Suprapubic skin (tissue), 4 donors: Measurements from ENCODE around the gene MAP3K1. TPM values are rescaled to one million over a fixed set of nuclear protein-coding genes. Genes with fewer than 3 reads are reported as not detected.

ENCODE experiments used
- DNase-seq, 2 donors: peaks; one replicate each; pipeline ENCODE4 v3.0.0-alpha.2; 2019; ENCODE audit warnings: low spot score in 2 of 2
- H3K27ac ChIP-seq: fragments of 200-600 bp; sonication (generic); one replicate; pipeline ENCODE4 v1.5.1; 2019
- H3K27me3 ChIP-seq: fragments of 200-600 bp; sonication (generic); one replicate; pipeline ENCODE4 v1.5.1; 2019
- H3K36me3 ChIP-seq: fragments of 200-600 bp; sonication (generic); one replicate; pipeline ENCODE4 v1.5.1; 2019
- H3K4me1 ChIP-seq: fragments of 200-600 bp; sonication (generic); one replicate; pipeline ENCODE4 v1.5.1; 2019
- H3K4me3 ChIP-seq: fragments of 200-600 bp; sonication (generic); one replicate; pipeline ENCODE4 v1.5.1; 2019; ENCODE audit warnings: mild to moderate bottlenecking
- H3K9me3 ChIP-seq: fragments of 200-600 bp; sonication (generic); one replicate; pipeline ENCODE4 v1.5.1; 2019
- EP300 ChIP-seq: sonication (generic); formaldehyde crosslinking; IDR thresholded peaks from one replicate; pipeline ENCODE4 v1.6.1; 2017; ENCODE audit warnings: antibody characterized with exemption
- POLR2A ChIP-seq, 2 donors: fragments of 450-650 bp; IDR thresholded peaks; one replicate each; pipeline ENCODE4 v1.6.1; 2017; ENCODE audit warnings: antibody characterized with exemption in 2 of 2, mild to moderate bottlenecking in 2 of 2, moderate library complexity in 2 of 2
- POLR2AphosphoS5 ChIP-seq, 3 donors: sonication (generic); formaldehyde crosslinking; IDR thresholded peaks; one replicate each; pipeline ENCODE4 v1.6.1; 2017; ENCODE audit warnings: antibody characterized with exemption in 3 of 3
- WGBS: methylation state at CpG from one replicate; pipeline ENCODE4 v1.1.5; 2018; 5-methylcytosine and 5-hydroxymethylcytosine counted together
- total RNA-seq, 4 donors: library from RNA; depleted of rRNA; stranded (reverse); fragments of >200 nt; gene quantifications; one replicate each; pipeline ENCODE4 v1.1.0, GENCODE V29; 2016
- TF ChIP-seq, protein P1 (sequence below), 2 donors: fragments of 200-600 bp in 1 of 2; fragments of 450-650 bp in 1 of 2; sonication (generic) in 1 of 2; IDR thresholded peaks; one replicate each; pipeline ENCODE4 v1.5.1; 2016 to 2019; ENCODE audit warnings: antibody characterized with exemption in 2 of 2, mild to moderate bottlenecking in 1 of 2, moderate library complexity in 1 of 2

MAP3K1 gene
- total RNA-seq, 4 donors from 2014 or later: 48.4 to 89.2 (median 61.1) TPM

- no peaks in the 10 kb centered on the region for H3K9me3 ChIP-seq
These were observed 93.6 kb downstream of the MAP3K1 start for GRCh38 chr5:56908942-56909293.

DNA sequence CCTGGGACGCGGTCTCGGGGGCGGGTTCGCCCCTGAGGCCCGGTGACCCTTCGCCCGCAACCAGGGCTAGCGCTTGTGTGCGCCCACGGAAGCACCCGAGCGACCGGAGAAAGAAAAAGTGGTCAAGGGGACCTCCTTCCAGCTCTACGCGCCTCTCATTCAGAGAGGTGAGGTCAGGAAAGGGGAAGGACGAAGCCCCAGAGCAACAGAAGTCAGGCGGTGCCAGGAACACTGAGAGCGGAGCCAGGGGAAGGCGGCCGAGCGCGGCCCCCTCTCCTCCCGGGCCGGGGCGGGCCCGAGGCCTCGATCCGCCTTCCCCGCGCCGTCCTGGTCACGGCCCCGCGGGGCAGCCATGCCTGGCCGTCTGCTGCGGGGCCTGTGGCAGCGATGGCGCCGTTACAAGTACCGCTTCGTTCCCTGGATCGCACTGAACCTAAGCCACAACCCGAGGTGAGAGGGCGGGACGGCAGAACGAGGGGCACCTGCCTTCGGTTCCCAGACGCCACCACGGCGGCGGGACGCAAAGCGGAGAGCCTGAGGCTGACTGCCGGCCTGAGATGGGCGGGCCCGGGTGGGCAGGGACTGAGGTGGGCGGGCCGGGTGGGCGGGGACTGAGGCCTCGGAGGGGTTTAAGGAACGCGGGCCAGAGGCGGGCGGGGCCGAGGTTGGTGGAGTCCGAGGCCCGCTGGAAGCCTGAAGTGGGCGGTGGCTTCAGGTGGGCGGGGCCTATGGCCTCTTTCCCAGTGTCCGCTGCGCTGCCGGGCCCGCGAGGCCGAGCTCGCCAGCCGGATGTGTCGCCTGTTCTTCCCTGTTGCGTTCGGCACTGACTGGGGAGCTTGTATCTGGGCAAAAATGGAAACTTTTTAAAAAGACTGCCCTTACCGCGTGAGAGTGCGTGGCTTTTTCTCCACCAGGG lies 94.2 kb downstream of the MAP3K1 start, which contains the start of gene SETD9:
Gene SETD9, plus strand, starts transcription at position 303 of the 916 bp plus-strand sequence. Its CDS starts 50 bp downstream, at position 353.
- H3K4me3 ChIP-seq: peak within 1 kb of the TSS; percentile 73
- no peaks in the 10 kb centered on the region for H3K27me3 ChIP-seq
- no peaks in the 10 kb centered on the region for H3K9me3 ChIP-seq
- TF ChIP-seq, protein P1, sequence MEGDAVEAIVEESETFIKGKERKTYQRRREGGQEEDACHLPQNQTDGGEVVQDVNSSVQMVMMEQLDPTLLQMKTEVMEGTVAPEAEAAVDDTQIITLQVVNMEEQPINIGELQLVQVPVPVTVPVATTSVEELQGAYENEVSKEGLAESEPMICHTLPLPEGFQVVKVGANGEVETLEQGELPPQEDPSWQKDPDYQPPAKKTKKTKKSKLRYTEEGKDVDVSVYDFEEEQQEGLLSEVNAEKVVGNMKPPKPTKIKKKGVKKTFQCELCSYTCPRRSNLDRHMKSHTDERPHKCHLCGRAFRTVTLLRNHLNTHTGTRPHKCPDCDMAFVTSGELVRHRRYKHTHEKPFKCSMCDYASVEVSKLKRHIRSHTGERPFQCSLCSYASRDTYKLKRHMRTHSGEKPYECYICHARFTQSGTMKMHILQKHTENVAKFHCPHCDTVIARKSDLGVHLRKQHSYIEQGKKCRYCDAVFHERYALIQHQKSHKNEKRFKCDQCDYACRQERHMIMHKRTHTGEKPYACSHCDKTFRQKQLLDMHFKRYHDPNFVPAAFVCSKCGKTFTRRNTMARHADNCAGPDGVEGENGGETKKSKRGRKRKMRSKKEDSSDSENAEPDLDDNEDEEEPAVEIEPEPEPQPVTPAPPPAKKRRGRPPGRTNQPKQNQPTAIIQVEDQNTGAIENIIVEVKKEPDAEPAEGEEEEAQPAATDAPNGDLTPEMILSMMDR (IDR thresholded peaks at IDR 0.05): no peak
- TF ChIP-seq POLR2A (IDR thresholded peaks at IDR 0.05): peak in 1 of 2 donors; percentile 41
- peak in 2 of 3 donors; percentile 24 to 28 for TF ChIP-seq POLR2AphosphoS5 (IDR thresholded peaks at IDR 0.05)
- TF ChIP-seq EP300: no peak
- peak within 1 kb of the TSS; percentile 92 for H3K27ac ChIP-seq
- WGBS: 0% methylated on average over 18 of the region's 84 CpGs
- peaks cover 7% of the 10 kb centered on the region for H3K4me1 ChIP-seq
- DNase-seq: peak; percentile 98 to 99
- H3K36me3 ChIP-seq: no peaks in the 10 kb centered on the region

More at GRCh38 chr5:56908942-56909293, 93.6 kb downstream of the MAP3K1 start:
- Histone ChIP-seq H3K36me3 (no peaks in the 10 kb centered on the region), H3K4me3 (peak overlapping the region; percentile 73), H3K27me3 (no peaks in the 10 kb centered on the region), H3K4me1 (peaks cover 7% of the 10 kb centered on the region), H3K27ac (peak overlapping the region; percentile 92)
- TF ChIP-seq EP300 (no peak), POLR2AphosphoS5 (IDR thresholded peaks at IDR 0.05) (no peak)
- TF ChIP-seq, protein P1 (IDR thresholded peaks at IDR 0.05): no peak
- WGBS: 3% methylated on average over 19 of the region's 19 CpGs
- DNase-seq: peak in 1 of 2 donors; percentile 87

DNA sequence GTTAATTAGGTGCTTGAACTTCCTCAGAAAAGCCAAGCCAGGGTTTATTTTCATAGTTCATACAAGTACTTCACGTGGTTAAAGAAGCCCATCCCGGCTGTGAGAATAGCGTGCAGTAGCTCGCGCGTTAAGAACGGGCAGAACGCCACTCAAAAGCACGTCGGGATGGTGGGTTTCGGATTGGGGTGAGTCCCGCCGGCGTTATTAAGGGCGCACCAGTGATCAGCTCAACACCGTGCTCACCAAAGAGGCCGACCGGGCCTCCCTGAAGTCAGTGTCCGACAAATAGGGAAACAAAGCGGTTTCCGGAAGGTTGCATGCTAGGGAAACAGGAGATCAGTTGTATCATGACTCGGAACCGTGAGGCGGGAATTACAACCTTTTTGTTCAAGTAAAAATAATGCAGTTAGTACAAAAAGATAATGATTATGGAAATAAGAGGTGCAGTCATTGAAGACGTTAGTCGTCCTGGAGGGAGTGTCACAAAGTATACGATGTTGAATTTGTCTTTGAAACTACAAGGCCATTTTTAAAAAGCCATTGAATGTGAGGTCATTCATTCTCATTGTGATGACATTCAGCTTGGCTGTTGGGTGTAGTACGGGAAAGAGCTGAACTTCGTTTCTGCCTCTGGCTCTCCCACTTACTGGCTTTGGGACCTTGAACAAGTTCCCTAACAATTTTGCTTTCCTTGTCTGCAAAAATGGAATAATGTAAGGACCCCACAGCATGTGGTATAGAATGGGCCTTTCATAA lies 95.0 kb downstream of the MAP3K1 start:
- TF ChIP-seq EP300: peak; percentile 6
- TF ChIP-seq POLR2A (IDR thresholded peaks at IDR 0.05): no peak
- H3K27ac ChIP-seq: peak overlapping the region; percentile 92
- 1% methylated on average over 26 of the region's 29 CpGs for WGBS
- peak; percentile 77 to 80 for DNase-seq
- no peaks in the 10 kb centered on the region for H3K9me3 ChIP-seq
- H3K27me3 ChIP-seq: no peaks in the 10 kb centered on the region
- peaks cover 7% of the 10 kb centered on the region for H3K4me1 ChIP-seq
- H3K36me3 ChIP-seq: no peaks in the 10 kb centered on the region
- H3K4me3 ChIP-seq: peak overlapping the region; percentile 73

- Histone ChIP-seq H3K27me3 (no peaks in the 10 kb centered on the region), H3K36me3 (no peaks in the 10 kb centered on the region), H3K9me3 (no peaks in the 10 kb centered on the region), H3K27ac (no peak overlapping the region), H3K4me1 (peaks cover 7% of the 10 kb centered on the region), H3K4me3 (no peak overlapping the region)
- 93% methylated on average over 3 of the region's 3 CpGs for WGBS
- no peak for DNase-seq
- TF ChIP-seq, protein P1 (IDR thresholded peaks at IDR 0.05): no peak
- TF ChIP-seq EP300 (no peak), POLR2AphosphoS5 (IDR thresholded peaks at IDR 0.05) (no peak), POLR2A (IDR thresholded peaks at IDR 0.05) (no peak)
These were observed 98.4 kb downstream of the MAP3K1 start for GRCh38 chr5:56913766-56914165.

GRCh38 chr5:56914678-56915077 lies 99.3 kb downstream of the MAP3K1 start:
- no peak for DNase-seq
- no peaks in the 10 kb centered on the region for H3K36me3 ChIP-seq
- H3K4me3 ChIP-seq: no peak overlapping the region
- H3K27ac ChIP-seq: no peak overlapping the region
- 79% methylated on average over 2 of the region's 2 CpGs for WGBS
- H3K4me1 ChIP-seq: peaks cover 7% of the 10 kb centered on the region
- H3K9me3 ChIP-seq: no peaks in the 10 kb centered on the region
- TF ChIP-seq POLR2AphosphoS5 (IDR thresholded peaks at IDR 0.05) (no peak), POLR2A (IDR thresholded peaks at IDR 0.05) (no peak), EP300 (no peak)
- TF ChIP-seq, protein P1 (IDR thresholded peaks at IDR 0.05): no peak
- no peaks in the 10 kb centered on the region for H3K27me3 ChIP-seq
